ENCODE data around the gene PRAMEF2.
"Not testable (repeated sequence)": the region's sequence is repeated elsewhere in the genome, so short reads cannot be mapped to it uniquely, and the experiment has no call there.

PRAMEF2 gene, protein sequence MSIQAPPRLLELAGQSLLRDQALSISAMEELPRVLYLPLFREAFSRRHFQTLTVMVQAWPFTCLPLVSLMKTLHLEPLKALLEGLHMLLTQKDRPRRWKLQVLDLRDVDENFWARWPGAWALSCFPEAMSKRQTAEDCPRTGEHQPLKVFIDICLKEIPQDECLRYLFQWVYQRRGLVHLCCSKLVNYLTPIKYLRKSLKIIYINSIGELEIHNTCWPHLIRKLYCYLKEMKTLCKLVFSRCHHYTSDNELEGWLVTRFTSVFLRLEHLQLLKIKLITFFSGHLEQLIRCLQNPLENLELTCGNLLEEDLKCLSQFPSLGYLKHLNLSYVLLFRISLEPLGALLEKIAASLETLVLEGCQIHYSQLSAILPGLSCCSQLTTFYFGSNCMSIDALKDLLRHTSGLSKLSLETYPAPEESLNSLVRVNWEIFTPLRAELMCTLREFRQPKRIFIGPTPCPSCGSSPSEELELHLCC

DNA sequence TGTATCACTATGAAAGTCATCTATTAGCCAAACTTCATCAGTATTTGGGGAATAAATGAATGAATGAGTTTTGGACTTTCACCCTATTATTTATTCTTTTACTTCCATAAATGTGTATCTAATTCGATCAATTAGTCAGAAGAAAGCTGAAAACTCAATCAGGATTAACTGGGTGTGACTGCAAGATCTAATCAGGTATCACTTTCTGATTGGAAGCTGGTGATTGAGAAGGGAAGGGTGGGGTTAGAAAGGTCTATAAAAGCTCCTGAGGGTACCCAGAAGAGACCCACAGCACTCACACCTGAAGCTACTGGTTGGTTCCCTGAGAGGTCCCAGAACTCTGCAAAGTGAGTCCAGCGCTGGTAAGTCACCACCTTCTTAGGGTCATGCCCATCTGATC is at the start of gene PRAMEF2:
Gene PRAMEF2 (plus strand): TSS at position 301 of the 400 bp plus-strand sequence. CDS start 1,924 bp downstream, outside the sequence.
- DNase-seq: not testable (repeated sequence)

DNA sequence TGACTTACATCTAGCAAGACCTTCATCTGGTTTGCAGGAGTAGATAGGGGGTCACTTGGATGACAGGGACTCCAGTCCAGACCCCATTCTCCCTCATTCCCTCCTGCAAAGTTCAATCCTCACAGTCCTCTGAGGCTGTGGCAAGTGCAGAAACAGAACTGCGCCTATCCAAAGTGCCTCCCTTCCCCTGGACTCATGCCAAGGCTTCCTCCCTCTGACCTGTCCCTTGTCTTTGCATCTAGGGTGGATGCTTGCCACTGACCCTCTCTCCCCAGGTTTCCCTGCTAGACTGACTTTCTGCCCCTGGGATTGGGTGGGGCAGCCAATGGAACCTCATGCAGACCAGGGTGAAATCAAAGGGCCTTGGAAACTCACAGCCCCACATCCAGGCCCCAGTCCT is 47.0 kb upstream of the PRAMEF2 start:
- DNase-seq: no peak

DNA sequence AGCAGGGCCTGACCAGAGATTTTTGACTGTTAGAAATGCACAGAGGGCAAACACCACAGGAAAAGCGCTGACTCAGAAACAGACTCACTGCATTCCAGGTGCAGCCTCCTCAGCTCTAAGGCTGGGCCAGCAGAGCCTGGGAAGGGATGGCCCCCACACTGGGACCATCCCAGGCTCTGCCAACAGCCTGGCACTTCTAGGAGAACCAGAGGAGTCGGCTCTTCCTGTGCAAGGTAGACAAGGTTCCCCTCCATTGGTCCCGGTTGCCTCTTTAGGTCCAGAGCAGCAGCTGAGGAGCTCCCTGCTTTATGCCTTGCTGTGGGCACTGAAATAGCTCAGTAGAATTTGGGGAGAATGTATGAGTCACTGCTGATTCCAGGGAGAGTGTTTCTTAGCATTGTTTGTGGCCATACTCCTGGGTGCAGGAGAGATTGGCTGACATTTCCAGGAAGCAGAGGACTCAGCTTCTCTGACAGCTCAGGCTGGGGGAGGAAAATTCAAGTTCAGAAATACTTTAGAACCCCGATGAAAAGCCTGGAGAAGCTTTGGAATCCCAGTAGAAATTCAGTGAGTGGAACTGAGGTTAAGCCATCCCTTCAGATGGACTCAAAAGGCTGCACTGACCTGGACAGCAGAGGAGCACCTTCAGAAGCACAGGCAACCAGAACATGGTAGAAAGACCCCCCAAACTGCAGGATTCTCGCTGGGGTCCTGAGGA is 46.0 kb upstream of the PRAMEF2 start:
- DNase-seq: no peak

DNA sequence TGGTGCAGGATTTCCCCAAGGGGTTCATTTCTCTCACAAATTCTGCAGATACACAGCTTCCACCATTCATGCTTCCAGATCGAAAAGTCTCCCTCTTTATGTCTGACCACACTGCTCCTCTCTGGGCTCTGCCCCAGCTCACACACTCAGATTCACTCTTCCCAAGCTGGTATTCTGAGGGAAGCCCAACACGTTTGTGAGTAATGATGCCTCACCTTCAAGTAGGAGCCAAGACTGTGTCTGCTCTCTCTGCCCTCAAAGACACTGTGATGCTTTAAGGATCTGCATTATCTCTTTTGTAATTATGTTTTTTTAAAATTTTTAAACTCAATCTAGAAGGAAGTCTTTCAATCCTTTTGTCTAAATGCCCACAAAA is 45.5 kb upstream of the PRAMEF2 start:
- DNase-seq: no peak

DNA sequence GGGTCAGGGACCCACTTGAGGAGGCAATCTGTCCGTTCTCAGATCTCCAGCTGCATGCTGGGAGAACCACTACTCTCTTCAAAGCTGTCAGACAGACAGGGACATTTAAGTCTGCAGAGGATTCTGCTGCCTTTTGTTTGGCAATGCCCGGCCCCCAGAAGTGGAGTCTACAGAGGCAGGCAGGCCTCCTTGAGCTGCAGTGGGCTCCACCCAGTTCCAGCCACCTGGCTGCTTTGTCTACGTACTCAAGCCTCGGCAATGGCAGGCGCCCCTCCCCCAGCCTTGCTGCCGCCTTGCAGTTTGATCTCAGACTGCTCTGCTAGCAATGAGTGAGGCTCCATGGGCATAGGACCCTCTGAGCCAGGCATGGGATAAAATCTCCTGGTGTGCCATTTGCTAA is 37.8 kb upstream of the PRAMEF2 start:
- not testable (repeated sequence) for DNase-seq

DNA sequence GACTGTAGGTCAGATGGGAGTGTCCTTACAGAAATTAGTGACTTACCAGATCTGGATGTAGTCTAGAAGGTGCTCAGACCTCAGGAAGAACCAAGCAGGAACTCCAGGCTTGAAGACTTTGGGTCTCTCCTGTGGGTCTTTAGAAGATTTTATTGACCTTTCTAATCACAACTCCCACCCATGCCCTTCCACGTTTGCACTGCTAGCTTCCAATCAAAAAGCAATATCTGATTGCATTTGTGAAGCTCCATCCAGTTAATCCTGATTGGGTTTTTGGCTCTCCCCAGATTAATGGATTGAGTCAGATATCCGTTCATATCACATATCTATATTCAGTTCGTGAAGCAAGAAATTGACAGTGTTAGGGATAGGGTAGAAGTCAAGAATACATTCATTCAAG is 25.6 kb upstream of the PRAMEF2 start, which contains the start of gene PRAMEF11:
Gene PRAMEF11 (minus strand): TSS at position 101 of the 400 bp plus-strand sequence. CDS start 2,621 bp downstream, outside the sequence.
- not testable (repeated sequence) for DNase-seq

DNA sequence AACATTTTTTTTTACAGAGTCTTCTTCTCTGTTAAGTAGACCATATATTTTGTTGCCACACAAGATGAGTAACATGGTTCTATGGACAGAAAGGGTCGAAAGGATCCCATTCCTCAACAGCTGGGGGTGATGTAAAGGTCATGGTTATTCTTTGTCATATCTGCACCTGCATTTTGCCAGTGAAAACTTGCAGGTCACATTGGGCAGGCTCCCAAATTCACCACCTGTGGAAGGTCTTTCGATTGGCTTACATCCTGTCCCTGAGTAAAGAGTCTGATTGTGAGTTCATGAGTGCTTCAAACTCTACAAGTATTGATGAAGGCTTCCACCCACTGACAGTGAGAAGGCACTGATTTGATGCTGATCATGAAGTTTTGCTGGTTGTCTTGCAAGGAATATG is 23.6 kb upstream of the PRAMEF2 start:
- DNase-seq: not testable (repeated sequence)

DNA sequence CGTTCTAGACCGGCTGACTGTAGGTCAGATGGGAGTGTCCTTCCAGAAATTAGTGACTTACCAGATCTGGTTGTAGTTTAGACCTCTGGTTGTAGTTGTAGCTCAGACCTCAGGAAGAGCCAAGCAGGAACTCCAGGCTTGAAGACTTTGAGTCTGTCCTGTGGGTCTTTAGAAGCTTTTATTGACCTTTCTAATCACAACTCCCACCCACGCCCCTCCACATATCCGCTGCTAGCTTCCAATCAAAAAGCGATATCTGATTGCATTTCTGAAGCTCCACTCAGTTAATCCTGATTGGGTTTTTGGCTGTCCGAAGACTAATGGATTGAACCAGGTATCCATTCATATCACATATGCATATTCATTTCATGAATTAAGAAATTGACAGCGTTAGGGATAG is 8.3 kb upstream of the PRAMEF2 start, which contains the start of gene HNRNPCL1:
Gene HNRNPCL1 (minus strand): TSS at position 101 of the 400 bp plus-strand sequence. CDS start 431 bp downstream, outside the sequence.
- not testable (repeated sequence) for DNase-seq

DNA sequence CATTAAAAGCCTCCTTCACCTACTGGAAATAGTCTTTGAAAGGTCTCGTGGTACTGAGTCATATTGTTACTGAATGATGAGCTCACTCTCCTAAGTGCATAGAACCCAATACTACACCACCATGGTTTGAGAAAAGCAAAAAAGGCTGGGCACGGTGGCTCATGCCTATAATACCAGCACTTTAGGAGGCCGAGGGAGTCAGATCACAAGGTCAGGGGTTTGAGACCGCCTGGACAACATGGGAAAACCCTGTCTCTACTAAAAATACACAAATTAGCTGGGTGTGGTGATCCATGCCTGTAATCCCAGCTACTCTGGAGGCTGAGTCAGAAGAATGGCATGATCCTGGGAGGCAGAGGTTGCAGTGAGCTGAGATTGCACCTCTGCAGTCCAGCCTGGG is 5.1 kb upstream of the PRAMEF2 start:
- peak; percentile 1 for DNase-seq

DNA sequence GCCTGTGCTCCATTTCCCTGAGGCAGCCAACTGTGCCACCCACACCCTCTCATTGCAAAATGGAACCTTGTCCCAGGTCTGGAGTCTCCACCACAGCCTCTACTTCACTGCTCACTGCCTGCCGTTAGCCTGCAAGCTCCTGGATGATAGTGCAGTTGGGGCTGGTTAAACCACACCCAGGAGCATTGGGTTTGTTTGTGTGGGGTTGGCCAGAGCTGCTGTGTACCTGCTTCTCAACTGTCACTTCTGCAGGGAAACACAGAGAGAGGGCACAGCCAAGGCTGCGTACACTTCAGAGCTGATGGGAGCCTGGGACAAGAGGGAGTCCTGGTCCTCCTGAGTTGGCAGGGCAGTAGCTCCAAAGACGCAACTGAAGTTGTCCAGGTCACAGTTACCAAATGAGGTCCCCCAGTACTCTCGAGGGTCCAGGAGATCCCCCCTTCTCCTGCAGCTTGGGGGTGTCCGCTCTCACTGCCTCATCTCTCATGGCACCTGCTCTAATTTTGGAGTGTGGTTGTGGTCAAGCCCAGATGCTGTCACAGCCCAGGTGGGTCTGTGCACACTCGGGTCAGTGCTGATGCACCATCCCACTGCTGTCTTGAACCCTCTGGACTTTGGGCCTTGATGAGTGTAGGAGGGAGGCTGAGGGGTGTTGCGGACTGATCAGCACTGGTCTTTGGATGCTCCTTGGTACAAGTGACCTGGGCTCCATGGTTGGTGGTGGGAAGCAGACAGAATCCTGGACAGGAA is 6.4 kb downstream of the PRAMEF2 start:
- DNase-seq: not testable (repeated sequence)

DNA sequence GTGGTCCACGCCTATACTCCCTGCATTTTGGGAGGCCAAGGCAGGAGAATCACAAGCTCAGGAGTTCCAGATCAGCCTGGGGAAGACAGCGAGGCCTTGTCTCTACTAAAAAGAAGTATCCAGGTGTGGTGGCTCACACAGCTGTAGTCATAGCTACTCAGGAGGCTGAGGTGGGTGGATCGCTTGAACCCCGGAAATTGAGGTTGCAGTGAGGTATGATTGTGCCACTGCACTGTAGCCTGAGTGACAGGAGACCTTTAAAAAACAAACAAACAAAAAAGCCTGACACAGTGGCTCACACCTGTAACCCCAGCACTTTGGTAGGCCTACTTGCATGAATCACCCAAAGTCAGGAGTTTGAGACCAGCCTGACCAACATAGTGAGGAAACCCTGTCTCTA is 21.6 kb downstream of the PRAMEF2 start:
- not testable (repeated sequence) for DNase-seq

DNA sequence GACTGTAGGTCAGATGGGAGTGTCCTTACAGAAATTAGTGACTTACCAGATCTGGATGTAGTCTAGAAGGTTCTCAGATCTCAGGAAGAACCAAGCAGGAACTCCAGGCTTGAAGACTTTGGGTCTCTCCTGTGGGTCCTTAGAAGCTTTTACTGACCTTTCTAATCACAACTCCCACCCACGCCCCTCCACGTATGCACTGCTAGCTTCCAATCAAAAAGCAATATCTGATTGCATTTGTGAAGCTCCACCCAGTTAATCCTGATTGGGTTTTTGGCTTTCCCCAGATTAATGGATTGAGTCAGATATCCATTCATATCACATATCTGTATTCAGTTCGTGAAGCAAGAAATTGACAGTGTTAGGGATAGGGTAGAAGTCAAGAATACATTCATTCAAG is 29.2 kb downstream of the PRAMEF2 start, which contains the start of gene PRAMEF4:
Gene PRAMEF4 (minus strand): TSS at position 101 of the 400 bp plus-strand sequence. CDS start 2,807 bp downstream, outside the sequence.
- not testable (repeated sequence) for DNase-seq

DNA sequence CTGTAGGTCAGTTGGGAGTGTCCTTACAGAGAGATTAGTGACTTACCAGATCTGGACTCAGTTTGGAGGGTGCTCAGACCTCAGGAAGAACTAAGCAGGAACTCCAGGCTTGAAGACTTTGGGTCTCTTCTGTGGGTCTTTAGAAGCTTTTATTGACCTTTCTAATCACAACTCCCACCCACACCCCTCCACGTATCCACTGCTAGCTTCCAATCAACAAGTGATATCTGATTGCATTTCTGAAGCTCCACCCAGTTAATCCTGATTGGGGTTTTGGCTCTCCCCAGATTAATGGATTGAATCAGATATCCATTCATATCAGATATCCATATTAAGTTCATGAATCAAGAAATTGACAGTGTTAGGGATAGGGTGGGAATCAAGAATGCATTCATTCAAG is 41.3 kb downstream of the PRAMEF2 start, which contains the start of gene PRAMEF10:
Gene PRAMEF10 (minus strand): TSS at position 101 of the 400 bp plus-strand sequence. CDS start 2,423 bp downstream, outside the sequence.
- DNase-seq: not testable (repeated sequence)

DNA sequence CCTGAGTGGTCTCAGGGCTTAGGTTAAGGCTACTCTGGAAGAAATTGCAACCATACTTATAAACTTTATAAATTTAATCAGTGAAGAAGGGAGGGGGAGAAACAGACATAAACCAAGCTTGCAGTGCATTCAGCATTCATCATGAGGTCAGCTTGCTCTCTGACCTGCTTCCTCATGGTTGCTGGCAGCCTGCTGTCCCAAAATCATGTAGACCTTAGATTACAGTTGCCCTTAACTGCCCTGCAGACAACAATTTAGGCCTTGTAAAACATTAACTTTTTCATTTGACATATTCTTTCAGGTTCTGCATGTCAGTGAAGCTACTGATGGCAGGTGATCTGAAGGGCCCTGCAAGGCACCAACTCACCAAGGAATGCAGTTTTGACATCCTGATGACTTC is 42.3 kb downstream of the PRAMEF2 start:
- DNase-seq: not testable (repeated sequence)

DNA sequence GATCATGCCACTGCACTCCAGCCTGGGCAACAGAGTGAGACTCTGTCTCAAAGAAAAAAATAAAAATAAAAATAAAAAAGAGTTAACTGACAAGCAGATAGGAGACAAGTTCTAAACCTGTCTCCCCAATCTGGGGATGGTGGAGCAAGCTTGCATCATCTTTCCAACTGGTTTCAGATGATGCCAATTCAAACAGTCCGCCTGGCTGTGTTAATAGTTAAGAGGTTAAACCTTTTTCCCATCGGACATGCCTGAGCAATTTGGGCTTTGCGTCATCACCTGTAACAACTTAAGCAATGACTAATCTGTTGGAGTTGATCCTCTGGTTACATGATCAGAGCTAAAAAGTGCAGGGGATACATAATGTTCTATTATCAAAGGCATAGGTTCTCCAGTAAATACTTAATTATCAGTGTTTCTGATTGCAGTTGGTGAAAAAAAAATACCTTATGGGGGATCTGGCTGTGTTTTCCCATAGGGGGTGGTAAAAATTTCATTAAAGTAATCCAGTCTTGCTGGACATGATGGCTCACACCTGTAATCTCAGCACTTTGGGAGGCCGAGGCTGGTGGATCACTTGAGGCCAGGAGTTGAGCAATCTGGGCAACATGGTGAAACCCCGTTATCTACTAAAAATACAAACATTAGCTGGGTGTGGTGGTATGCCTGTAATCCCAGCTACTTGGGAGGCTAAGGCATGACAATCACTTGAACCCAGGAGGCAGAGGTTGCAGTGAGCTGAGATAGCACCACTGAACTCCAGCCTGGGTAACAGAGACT is 47.1 kb downstream of the PRAMEF2 start:
- DNase-seq: not testable (repeated sequence)
